ENCODE data around the gene SPPL2A. TPM values are rescaled to one million over a fixed set of nuclear protein-coding genes. Genes with fewer than 3 reads are reported as not detected.

Gene SPPL2A
- total and polyA plus RNA-seq, 9 of the 15 experiments (the other 6 are each of a cell fraction or from before 2014, with no cell fraction given): 9.8 to 66.1 (median 38.0) TPM

DNA sequence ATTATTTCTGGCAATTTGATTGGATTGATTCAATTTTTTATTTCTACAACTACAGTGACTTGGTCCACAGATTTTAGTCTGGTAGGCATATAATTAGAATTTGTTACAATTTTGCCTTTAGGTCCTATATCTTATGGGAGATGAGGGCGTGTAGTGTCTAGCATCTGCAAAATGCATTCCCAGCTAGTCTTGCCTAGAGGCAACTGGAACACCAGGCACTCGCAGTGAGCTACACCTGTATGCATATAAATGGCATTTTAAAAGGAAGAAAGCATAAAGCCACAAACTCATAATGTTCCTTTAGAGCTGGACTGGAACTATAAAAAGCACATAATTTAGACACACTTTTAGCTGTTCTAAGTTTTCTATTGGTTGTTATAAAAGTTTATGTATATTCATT, 17.9 kb upstream of the SPPL2A start:
- 6% methylated on average over 2 of the region's 2 CpGs for WGBS (ENCODE audit: insufficient coverage, low coverage, missing lambda C conversion rate)
- no TSS peak for BruUV-seq (replicated peaks)
- Histone ChIP-seq H3K9me3 (replicated peaks; ENCODE audit: control insufficient read depth, insufficient read depth, low read depth, low read length) (no peaks in the 10 kb centered on the region), H3K27me3 (ENCODE audit: control insufficient read depth in 2 of 2, insufficient read depth in 2 of 2, low read length in 2 of 2) (no peaks in the 10 kb centered on the region), H3K4me3 (no peak overlapping the region), H3K79me2 (ENCODE audit: control insufficient read depth, insufficient read depth, low read length) (no peaks in the 10 kb centered on the region), H3K27ac (ENCODE audit: extremely low read depth, low read depth, low read length) (no peak overlapping the region), H3K9ac (ENCODE audit: insufficient read depth in 1 of 2, low read depth in 2 of 2, low read length in 2 of 2) (no peak overlapping the region), H3K9me1 (ENCODE audit: control insufficient read depth, insufficient read depth, low read length) (no peaks in the 10 kb centered on the region), H4K20me1 (replicated peaks; ENCODE audit: control insufficient read depth, insufficient read depth, low read length) (no peaks in the 10 kb centered on the region), H3K36me3 (ENCODE audit: control insufficient read depth, insufficient read depth, low read length) (no peaks in the 10 kb centered on the region), H3K4me1 (replicated peaks in 1 of 2; ENCODE audit: control insufficient read depth in 2 of 2, insufficient read depth in 2 of 2, low read length in 2 of 2) (no peaks in the 10 kb centered on the region; a peak in 1 of 5 replicates), H3K4me2 (ENCODE audit: insufficient read depth, low read length) (no peak overlapping the region), H2AFZ (ENCODE audit: low read depth, low read length) (no peak overlapping the region)
- FAIRE-seq (no peak), DNase-seq (ENCODE audit: extremely low read depth in 1 of 4, low spot score in 3 of 4) (no peak), ATAC-seq (no peak)
- TF ChIP-seq, protein P1, sequence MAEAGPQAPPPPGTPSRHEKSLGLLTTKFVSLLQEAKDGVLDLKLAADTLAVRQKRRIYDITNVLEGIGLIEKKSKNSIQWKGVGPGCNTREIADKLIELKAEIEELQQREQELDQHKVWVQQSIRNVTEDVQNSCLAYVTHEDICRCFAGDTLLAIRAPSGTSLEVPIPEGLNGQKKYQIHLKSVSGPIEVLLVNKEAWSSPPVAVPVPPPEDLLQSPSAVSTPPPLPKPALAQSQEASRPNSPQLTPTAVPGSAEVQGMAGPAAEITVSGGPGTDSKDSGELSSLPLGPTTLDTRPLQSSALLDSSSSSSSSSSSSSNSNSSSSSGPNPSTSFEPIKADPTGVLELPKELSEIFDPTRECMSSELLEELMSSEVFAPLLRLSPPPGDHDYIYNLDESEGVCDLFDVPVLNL (CRISPR knock-in tag; IDR thresholded peaks at IDR 0.05; ENCODE audit: low read depth): no peak
- TF ChIP-seq SMARCB1 (IDR thresholded peaks at IDR 0.05; ENCODE audit: insufficient read length, low read depth): no peak
- no peak for TF ChIP-seq HDGF (IDR thresholded peaks at IDR 0.05)
- TF ChIP-seq, protein P2, sequence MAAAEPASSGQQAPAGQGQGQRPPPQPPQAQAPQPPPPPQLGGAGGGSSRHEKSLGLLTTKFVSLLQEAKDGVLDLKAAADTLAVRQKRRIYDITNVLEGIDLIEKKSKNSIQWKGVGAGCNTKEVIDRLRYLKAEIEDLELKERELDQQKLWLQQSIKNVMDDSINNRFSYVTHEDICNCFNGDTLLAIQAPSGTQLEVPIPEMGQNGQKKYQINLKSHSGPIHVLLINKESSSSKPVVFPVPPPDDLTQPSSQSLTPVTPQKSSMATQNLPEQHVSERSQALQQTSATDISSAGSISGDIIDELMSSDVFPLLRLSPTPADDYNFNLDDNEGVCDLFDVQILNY (CRISPR knock-in tag; IDR thresholded peaks at IDR 0.05): no peak
- TF ChIP-seq, protein P3, sequence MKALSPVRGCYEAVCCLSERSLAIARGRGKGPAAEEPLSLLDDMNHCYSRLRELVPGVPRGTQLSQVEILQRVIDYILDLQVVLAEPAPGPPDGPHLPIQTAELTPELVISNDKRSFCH (CRISPR knock-in tag; IDR thresholded peaks at IDR 0.05): no peak
- TF ChIP-seq, protein P3 (tag; IDR thresholded peaks at IDR 0.05): no peak
- ChIA-PET POLR2A (interaction anchor here (1.4 kb wide), 1 partner anchor 19 kb away, joined by 4 read pairs; no protein-coding TSS in a partner anchor), CTCF (ENCODE audit: low intra/inter-chr PET ratio) (no interaction called here)
- intact Hi-C loops (cut with micrococcal nuclease): no loop called here
- in situ Hi-C loops (cut with MboI): no loop called here
